ENCODE measurements around the gene TCF12. TPM values are rescaled to one million over a fixed set of nuclear protein-coding genes. Genes with fewer than 3 reads are reported as not detected.
A peak's percentile ranks its signal among the peaks of the same experiment; 100 is the strongest.

TCF12 gene
- total and polyA plus RNA-seq, 4 donors: 17.8 to 158 (median 64.4) TPM

DNA sequence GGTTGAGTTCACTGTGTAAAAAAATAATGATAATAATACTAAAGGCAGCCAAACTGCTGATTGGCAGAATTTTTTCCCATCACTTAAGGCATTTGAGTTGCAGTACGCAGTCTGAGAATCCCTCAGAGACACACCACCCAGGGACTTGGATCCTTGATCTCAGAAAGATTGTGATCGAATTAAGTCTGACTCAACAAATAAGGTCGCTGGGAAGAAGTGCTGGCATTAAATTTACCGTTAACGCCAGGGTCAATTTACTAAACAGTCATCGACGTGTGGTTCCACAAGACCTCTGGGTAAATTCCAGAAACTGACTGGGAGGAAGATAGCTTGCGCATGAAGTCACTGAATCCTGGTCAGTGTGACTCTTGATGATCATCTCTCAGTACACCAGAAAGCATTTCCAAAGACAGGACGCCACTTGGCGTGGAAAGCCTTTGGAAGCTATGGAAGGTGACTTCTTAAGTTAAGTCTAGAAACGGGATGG is 409.6 kb downstream of the TCF12 start:
- Histone ChIP-seq H3K36me3 (ENCODE audit: control insufficient read depth in 1 of 2, insufficient read depth in 2 of 2, low read length in 1 of 2) (no peaks in the 10 kb centered on the region), H3K9me3 (ENCODE audit: control insufficient read depth, low read length) (no peaks in the 10 kb centered on the region), H3K4me3 (ENCODE audit: low read length in 2 of 2) (no peak overlapping the region), H3K4me1 (ENCODE audit: control insufficient read depth in 1 of 2, insufficient read depth in 2 of 2, low read length in 2 of 2) (no peaks in the 10 kb centered on the region), H3K27me3 (ENCODE audit: control insufficient read depth in 1 of 2, insufficient read depth in 2 of 2, low read length in 1 of 2) (no peaks in the 10 kb centered on the region), H3K27ac (ENCODE audit: low read depth in 1 of 2, low read length in 2 of 2) (no peak overlapping the region)
- ATAC-seq (ENCODE audit: low FRiP score) (peak; percentile 70), DNase-seq (no peak)
- WGBS, 2 donors: 74 to 79% methylated on average over 11 of the region's 11 CpGs
- intact Hi-C loops (cut with DNase I): no loop called here

DNA sequence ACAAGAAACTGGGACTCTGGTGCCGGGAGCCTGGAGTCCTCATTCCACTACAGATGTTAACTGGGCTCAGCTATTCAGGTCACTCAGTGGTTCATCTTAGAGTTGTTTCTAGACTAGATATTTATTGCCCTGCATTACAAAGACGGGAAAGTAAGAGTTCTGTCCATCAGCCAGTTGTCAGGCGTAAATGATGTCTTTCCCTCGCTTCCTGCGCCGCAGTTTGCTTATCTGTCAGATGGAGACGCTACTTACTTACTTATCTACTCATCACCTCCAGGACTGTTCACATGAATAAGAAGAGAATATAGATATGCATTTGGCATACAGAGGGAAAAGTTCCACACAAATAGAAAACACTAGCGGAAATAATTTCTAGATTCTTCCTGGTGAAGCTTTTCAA is 410.0 kb downstream of the TCF12 start:
- Histone ChIP-seq H3K27ac (ENCODE audit: low read depth in 1 of 2, low read length in 2 of 2) (no peak overlapping the region), H3K4me3 (ENCODE audit: low read length in 2 of 2) (no peak overlapping the region), H3K4me1 (ENCODE audit: control insufficient read depth in 1 of 2, insufficient read depth in 2 of 2, low read length in 2 of 2) (no peaks in the 10 kb centered on the region), H3K27me3 (ENCODE audit: control insufficient read depth in 1 of 2, insufficient read depth in 2 of 2, low read length in 1 of 2) (no peaks in the 10 kb centered on the region), H3K9me3 (ENCODE audit: control insufficient read depth, low read length) (no peaks in the 10 kb centered on the region), H3K36me3 (ENCODE audit: control insufficient read depth in 1 of 2, insufficient read depth in 2 of 2, low read length in 1 of 2) (no peaks in the 10 kb centered on the region)
- ATAC-seq (ENCODE audit: low FRiP score): no peak
- no peak for DNase-seq
- 92 to 96% methylated on average over 8 of the region's 8 CpGs for WGBS, 2 donors
- intact Hi-C loops (cut with DNase I): no loop called here

DNA sequence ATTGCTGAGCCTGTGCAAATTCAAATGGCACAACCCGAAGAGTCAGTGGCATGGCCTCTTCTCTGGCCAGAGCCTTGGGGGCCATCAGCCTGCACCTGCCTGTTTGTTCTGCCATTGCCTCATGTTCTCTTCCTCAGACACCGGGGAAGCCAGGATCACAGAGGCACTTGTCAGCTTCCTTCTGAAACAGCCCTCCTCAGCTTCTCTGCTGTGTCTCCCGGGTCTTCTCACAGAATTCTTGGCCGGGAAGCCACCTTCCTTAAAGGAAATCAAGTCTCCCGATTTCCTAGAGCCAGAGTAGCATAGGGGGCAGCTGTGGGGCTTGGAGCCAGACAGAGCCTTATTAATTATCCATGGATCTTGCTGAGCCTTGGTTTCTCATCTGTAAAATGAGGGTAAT is 410.5 kb downstream of the TCF12 start:
- no peak overlapping the region for H3K4me3 ChIP-seq (ENCODE audit: low read length in 2 of 2)
- intact Hi-C loops (cut with DNase I): no loop called here
- 78 to 81% methylated on average over 5 of the region's 5 CpGs for WGBS, 2 donors

DNA sequence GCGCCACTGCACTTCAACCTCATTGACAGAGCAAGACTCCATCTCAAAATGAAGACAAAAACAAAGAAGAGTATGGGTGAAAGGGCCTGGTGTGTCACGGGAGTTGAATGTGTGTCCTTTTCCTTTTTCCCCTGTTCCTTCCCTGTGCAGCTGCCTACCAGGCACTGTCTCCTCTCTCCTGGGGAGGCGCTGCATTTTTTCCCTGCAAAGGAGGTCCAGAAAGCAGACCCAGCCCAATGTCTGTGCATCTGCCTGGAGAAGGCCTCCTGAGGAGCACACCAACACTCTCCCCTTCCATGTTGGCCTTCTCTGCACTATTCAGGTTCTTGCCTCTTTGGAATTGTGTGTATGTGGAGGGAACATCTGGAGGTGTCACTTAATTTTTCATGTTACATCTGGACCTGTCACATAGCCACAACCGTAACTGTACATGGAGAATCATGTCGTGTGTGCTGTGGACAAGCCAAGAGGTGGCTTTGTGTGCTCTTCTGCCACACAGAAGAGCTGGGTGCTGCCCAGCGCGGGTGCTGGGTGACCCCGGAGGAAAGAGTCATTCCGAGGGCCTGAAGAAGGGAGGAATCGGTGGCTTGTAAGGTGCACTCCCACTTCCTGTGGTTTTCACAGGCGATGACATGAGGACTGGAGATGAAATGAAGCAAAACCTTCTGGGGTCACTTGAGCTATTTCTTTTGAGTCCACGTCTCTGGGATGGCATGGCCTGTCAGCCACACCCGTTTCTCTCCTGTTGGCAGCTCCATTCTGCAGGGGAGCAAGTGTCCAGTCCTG is 411.3 kb downstream of the TCF12 start:
- Histone ChIP-seq H3K36me3 (ENCODE audit: control insufficient read depth in 1 of 2, insufficient read depth in 2 of 2, low read length in 1 of 2) (no peaks in the 10 kb centered on the region), H3K4me1 (ENCODE audit: control insufficient read depth in 1 of 2, insufficient read depth in 2 of 2, low read length in 2 of 2) (no peaks in the 10 kb centered on the region), H3K27ac (ENCODE audit: low read depth in 1 of 2, low read length in 2 of 2) (no peak overlapping the region), H3K27me3 (ENCODE audit: control insufficient read depth in 1 of 2, insufficient read depth in 2 of 2, low read length in 1 of 2) (no peaks in the 10 kb centered on the region), H3K9me3 (ENCODE audit: control insufficient read depth, low read length) (no peaks in the 10 kb centered on the region), H3K4me3 (ENCODE audit: low read length in 2 of 2) (no peak overlapping the region)
- WGBS, 2 donors: 92 to 97% methylated on average over 13 of the region's 13 CpGs
- ATAC-seq (ENCODE audit: low FRiP score) (no peak), DNase-seq (no peak)
- intact Hi-C loops (cut with DNase I): no loop called here

More for the DNA sequence above, 410.5 kb downstream of the TCF12 start:
- Histone ChIP-seq H3K27ac (ENCODE audit: low read depth in 1 of 2, low read length in 2 of 2) (no peak overlapping the region), H3K36me3 (ENCODE audit: control insufficient read depth in 1 of 2, insufficient read depth in 2 of 2, low read length in 1 of 2) (no peaks in the 10 kb centered on the region), H3K4me1 (ENCODE audit: control insufficient read depth in 1 of 2, insufficient read depth in 2 of 2, low read length in 2 of 2) (no peaks in the 10 kb centered on the region), H3K9me3 (ENCODE audit: control insufficient read depth, low read length) (no peaks in the 10 kb centered on the region), H3K27me3 (ENCODE audit: control insufficient read depth in 1 of 2, insufficient read depth in 2 of 2, low read length in 1 of 2) (no peaks in the 10 kb centered on the region)
- ATAC-seq (ENCODE audit: low FRiP score) (no peak), DNase-seq (no peak)

DNA sequence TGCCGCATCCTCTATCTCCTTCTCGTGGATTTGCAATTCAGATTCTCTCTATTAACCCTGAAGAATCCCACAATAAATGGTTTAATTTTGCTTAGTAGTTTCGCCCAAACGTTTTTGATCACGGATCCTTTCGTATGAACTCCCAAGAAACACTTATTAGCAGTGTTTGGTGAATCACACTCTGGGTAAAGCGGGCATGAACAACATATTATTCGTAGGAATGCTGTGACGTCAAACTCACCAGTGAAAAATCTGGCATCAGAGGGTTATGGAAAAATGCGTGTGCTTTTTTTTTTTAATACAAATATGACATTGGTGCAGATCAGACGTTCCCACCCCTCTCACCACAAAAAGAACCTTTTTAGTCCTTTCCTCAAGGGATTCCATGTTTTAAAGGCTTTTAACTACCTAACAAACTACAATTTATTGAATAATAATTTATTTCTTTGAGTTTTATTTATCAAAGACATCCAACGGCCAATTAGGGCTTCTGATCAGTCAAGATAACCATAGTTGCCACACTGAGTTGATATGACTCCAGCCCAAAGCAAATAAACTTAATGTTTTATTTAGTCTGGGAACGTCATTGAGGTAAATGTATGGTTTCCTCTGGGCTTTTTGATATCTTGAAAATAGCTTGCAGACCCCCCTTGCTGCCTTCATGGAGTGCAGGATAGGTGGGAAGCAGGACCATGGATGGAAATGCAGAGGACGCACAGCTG is 412.3 kb downstream of the TCF12 start:
- DNase-seq (no peak), ATAC-seq (ENCODE audit: low FRiP score) (no peak)
- no peak overlapping the region for H3K27ac ChIP-seq (ENCODE audit: low read depth in 1 of 2, low read length in 2 of 2)
- no peak overlapping the region for H3K4me3 ChIP-seq (ENCODE audit: low read length in 2 of 2)
- intact Hi-C loops (cut with DNase I): no loop called here
- H3K9me3 ChIP-seq (ENCODE audit: control insufficient read depth, low read length): no peaks in the 10 kb centered on the region
- 61 to 69% methylated on average over 14 of the region's 14 CpGs for WGBS, 2 donors
- no peaks in the 10 kb centered on the region for H3K4me1 ChIP-seq (ENCODE audit: control insufficient read depth in 1 of 2, insufficient read depth in 2 of 2, low read length in 2 of 2)
- no peaks in the 10 kb centered on the region for H3K36me3 ChIP-seq (ENCODE audit: control insufficient read depth in 1 of 2, insufficient read depth in 2 of 2, low read length in 1 of 2)
- H3K27me3 ChIP-seq (ENCODE audit: control insufficient read depth in 1 of 2, insufficient read depth in 2 of 2, low read length in 1 of 2): no peaks in the 10 kb centered on the region

DNA sequence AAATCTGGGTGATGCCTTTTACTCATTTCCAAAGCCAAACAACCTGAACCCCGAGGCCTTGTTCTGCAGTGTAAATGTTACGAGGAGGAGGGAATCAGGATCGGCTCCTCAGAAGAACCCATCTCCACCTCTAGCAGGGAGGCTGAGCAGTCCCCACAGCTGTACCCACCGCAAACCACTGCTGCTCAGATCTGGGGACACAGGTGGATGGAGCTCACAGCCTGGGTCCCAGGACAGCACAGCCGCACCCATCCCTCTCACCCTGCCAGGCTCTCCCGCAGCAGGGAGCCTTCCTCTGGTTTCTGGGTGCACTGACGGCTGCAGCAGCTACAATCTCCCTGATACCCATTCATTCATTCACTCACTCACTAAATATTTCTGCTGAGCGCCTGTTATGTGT is 413.9 kb downstream of the TCF12 start:
- WGBS, 2 donors: 83 to 87% methylated on average over 8 of the region's 8 CpGs
- intact Hi-C loops (cut with DNase I): no loop called here
- H3K4me1 ChIP-seq (ENCODE audit: control insufficient read depth in 1 of 2, insufficient read depth in 2 of 2, low read length in 2 of 2): no peaks in the 10 kb centered on the region

DNA sequence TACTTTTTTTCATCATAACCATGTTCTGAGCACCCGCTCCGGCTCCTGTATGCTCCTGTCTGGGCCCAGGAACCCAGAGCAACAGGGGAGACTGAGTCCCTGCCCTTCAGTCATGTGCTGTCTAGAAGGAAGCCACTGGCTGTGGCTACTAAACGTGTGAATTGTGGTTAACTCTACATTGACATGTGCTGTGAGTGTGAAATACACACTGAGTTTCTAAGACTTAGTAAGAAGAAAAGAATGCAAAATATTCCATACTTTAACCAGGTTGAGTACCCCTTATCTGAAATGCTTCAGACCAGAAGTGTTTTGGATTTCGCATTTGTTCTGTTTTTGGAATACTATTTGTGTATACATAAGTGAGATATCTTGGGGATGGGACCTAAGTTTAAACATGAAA is 415.0 kb downstream of the TCF12 start:
- Histone ChIP-seq H3K27me3 (ENCODE audit: control insufficient read depth in 1 of 2, insufficient read depth in 2 of 2, low read length in 1 of 2) (no peaks in the 10 kb centered on the region), H3K27ac (ENCODE audit: low read depth in 1 of 2, low read length in 2 of 2) (no peak overlapping the region), H3K9me3 (ENCODE audit: control insufficient read depth, low read length) (no peaks in the 10 kb centered on the region), H3K36me3 (ENCODE audit: control insufficient read depth in 1 of 2, insufficient read depth in 2 of 2, low read length in 1 of 2) (no peaks in the 10 kb centered on the region), H3K4me1 (ENCODE audit: control insufficient read depth in 1 of 2, insufficient read depth in 2 of 2, low read length in 2 of 2) (no peaks in the 10 kb centered on the region), H3K4me3 (ENCODE audit: low read length in 2 of 2) (no peak overlapping the region)
- 78 to 87% methylated on average over 4 of the region's 4 CpGs for WGBS, 2 donors
- DNase-seq (no peak), ATAC-seq (ENCODE audit: low FRiP score) (no peak)
- intact Hi-C loops (cut with DNase I): no loop called here

More for the DNA sequence above, 413.9 kb downstream of the TCF12 start:
- no peak overlapping the region for H3K27ac ChIP-seq (ENCODE audit: low read depth in 1 of 2, low read length in 2 of 2)
- DNase-seq (no peak), ATAC-seq (ENCODE audit: low FRiP score) (no peak)
- no peaks in the 10 kb centered on the region for H3K27me3 ChIP-seq (ENCODE audit: control insufficient read depth in 1 of 2, insufficient read depth in 2 of 2, low read length in 1 of 2)
- H3K4me3 ChIP-seq (ENCODE audit: low read length in 2 of 2): no peak overlapping the region
- H3K36me3 ChIP-seq (ENCODE audit: control insufficient read depth in 1 of 2, insufficient read depth in 2 of 2, low read length in 1 of 2): no peaks in the 10 kb centered on the region
- no peaks in the 10 kb centered on the region for H3K9me3 ChIP-seq (ENCODE audit: control insufficient read depth, low read length)

DNA sequence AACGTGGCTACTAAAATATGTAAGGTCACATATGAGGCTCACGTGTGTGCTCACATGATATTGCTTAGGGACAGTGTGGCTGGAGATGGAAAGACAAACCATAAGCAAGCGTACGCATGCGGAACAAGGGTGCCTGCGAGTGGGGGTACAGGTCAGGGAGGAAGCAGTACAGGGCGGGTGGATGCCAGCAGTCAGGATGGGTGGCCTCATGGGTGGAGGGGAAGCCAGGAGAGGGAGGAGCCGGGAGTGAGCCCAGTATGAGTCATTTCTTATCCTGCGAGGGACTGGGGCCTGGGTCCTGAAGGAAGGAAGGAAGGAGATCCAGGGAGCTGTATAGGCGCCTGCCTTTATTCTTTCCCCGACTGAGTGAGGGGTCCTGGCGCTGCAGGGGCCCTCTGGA is 415.8 kb downstream of the TCF12 start:
- ATAC-seq (ENCODE audit: low FRiP score) (no peak), DNase-seq (peak in 1 of 2 donors; percentile 75)
- no peaks in the 10 kb centered on the region for H3K9me3 ChIP-seq (ENCODE audit: control insufficient read depth, low read length)
- H3K4me1 ChIP-seq (ENCODE audit: control insufficient read depth in 1 of 2, insufficient read depth in 2 of 2, low read length in 2 of 2): no peaks in the 10 kb centered on the region
- no peak overlapping the region for H3K27ac ChIP-seq (ENCODE audit: low read depth in 1 of 2, low read length in 2 of 2)
- no peaks in the 10 kb centered on the region for H3K27me3 ChIP-seq (ENCODE audit: control insufficient read depth in 1 of 2, insufficient read depth in 2 of 2, low read length in 1 of 2)
- WGBS, 2 donors: 61 to 65% methylated on average over 10 to 12 of the region's 12 CpGs
- H3K36me3 ChIP-seq (ENCODE audit: control insufficient read depth in 1 of 2, insufficient read depth in 2 of 2, low read length in 1 of 2): no peaks in the 10 kb centered on the region
- intact Hi-C loops (cut with DNase I): no loop called here
- no peak overlapping the region for H3K4me3 ChIP-seq (ENCODE audit: low read length in 2 of 2)

DNA sequence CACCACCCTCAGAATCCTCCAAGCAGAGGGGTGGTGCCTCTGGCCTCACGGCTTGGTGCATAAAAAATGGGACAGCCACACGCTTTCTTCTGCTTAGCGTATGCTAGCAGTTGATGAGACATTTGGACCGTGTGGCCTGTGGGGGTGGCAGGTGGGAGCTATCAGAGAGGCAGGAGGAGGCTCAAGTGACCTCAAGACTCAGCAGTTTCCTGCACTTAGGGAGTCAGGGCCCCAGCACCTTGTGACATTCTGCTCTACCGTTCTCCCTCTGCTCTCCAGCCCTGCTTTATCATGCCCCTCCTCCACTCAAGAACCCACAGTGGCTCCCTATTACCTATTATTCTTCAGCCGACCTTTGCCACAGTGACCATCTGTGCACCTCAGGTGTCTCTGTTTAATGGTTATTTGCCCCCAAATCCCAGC is 416.9 kb downstream of the TCF12 start:
- ATAC-seq (ENCODE audit: low FRiP score): no peak
- intact Hi-C loops (cut with DNase I): no loop called here
- H3K36me3 ChIP-seq (ENCODE audit: control insufficient read depth in 1 of 2, insufficient read depth in 2 of 2, low read length in 1 of 2): no peaks in the 10 kb centered on the region
- no peaks in the 10 kb centered on the region for H3K9me3 ChIP-seq (ENCODE audit: control insufficient read depth, low read length)
- 89 to 92% methylated on average over 6 of the region's 6 CpGs for WGBS, 2 donors
- H3K4me1 ChIP-seq (ENCODE audit: control insufficient read depth in 1 of 2, insufficient read depth in 2 of 2, low read length in 2 of 2): no peaks in the 10 kb centered on the region
- H3K27me3 ChIP-seq (ENCODE audit: control insufficient read depth in 1 of 2, insufficient read depth in 2 of 2, low read length in 1 of 2): no peaks in the 10 kb centered on the region
- no peak overlapping the region for H3K4me3 ChIP-seq (ENCODE audit: low read length in 2 of 2)
- H3K27ac ChIP-seq (ENCODE audit: low read depth in 1 of 2, low read length in 2 of 2): no peak overlapping the region
- no peak for DNase-seq
